Heart left ventricle (tissue), 16 donors: ENCODE data around the gene TBC1D25. TPM values are rescaled to one million over a fixed set of nuclear protein-coding genes. Genes with fewer than 3 reads are reported as not detected.

ENCODE experiments used
- ATAC-seq, 4 donors: fragments of 200-7000 bp; cut with Tn5 transposase; one replicate each; pipeline ENCODE4 v1.9.1; 2020 to 2022; ENCODE audit warnings: moderate library complexity in 4 of 4, mild to moderate bottlenecking in 3 of 4, moderate number of reproducible peaks in 1 of 4
- DNase-seq, 5 donors: peaks; one replicate each; pipeline ENCODE4 v3.0.0-alpha.2; 2020
- H3K27ac ChIP-seq, 12 donors: fragments of 200-600 bp; sonication (generic) in 4 of 12; one replicate each; pipeline versions ENCODE4 v1.5.0 to v1.8.0; 2016 to 2022; ENCODE audit warnings: mild to moderate bottlenecking in 2 of 12
- H3K27me3 ChIP-seq, 9 donors: fragments of 200-600 bp; sonication (generic) in 2 of 9; one replicate each; pipeline versions ENCODE4 v1.5.1 to v1.8.0; 2016 to 2022; ENCODE audit warnings: mild to moderate bottlenecking in 3 of 9
- H3K36me3 ChIP-seq, 9 donors: fragments of 200-600 bp; sonication (generic) in 2 of 9; one replicate each; pipeline versions ENCODE4 v1.5.0 to v1.8.0; 2018 to 2022; ENCODE audit warnings: mild to moderate bottlenecking in 2 of 9
- H3K4me1 ChIP-seq, 12 donors: fragments of 200-600 bp; sonication (generic) in 4 of 12; one replicate each; pipeline versions ENCODE4 v1.5.0 to v1.8.0; 2016 to 2022; ENCODE audit warnings: mild to moderate bottlenecking in 3 of 12
- H3K4me3 ChIP-seq, 12 donors: fragments of 200-600 bp; sonication (generic) in 4 of 12; one replicate each; pipeline versions ENCODE4 v1.5.0 to v1.8.0; 2017 to 2022; ENCODE audit warnings: mild to moderate bottlenecking in 9 of 12, moderate library complexity in 4 of 12
- H3K9me3 ChIP-seq, 12 donors: fragments of 200-600 bp; sonication (generic) in 4 of 12; one replicate each; pipeline versions ENCODE4 v1.5.0 to v1.8.0; 2016 to 2022; ENCODE audit warnings: mild to moderate bottlenecking in 1 of 12
- CTCF ChIP-seq, 12 donors: fragments of 200-600 bp; sonication (generic) in 4 of 12; IDR thresholded peaks; one replicate each; pipeline versions ENCODE4 v1.5.0 to v1.8.0; 2018 to 2022; ENCODE audit warnings: antibody characterized with exemption in 12 of 12, mild to moderate bottlenecking in 5 of 12
- POLR2A ChIP-seq, 2 donors: fragments of 450-650 bp; IDR thresholded peaks; one replicate each; pipeline ENCODE4 v1.6.1; 2017; ENCODE audit warnings: antibody characterized with exemption in 2 of 2, mild to moderate bottlenecking in 2 of 2, moderate library complexity in 2 of 2
- WGBS, 4 donors: extraction: QIAGEN DNeasy Blood & Tissue Kit in 2 of 4; methylation state at CpG; one replicate each; pipeline versions ENCODE4 v1.1.5 to v1.1.7; 2013 to 2018; 5-methylcytosine and 5-hydroxymethylcytosine counted together
- intact Hi-C, 10 donors: fragments of 100-400 bp; cut with DNase I; formaldehyde crosslinking; loops; one replicate each; pipeline versions ENCODE4 v1.11.1 to v1.14.2; 2022
- polyA plus RNA-seq, 2 donors: library from polyadenylated mRNA; stranded (reverse); fragments of 200-250 nt; gene quantifications; one replicate each; pipeline ENCODE4 v1.2.3, GENCODE V29; 2013
- total RNA-seq, 9 donors: library from RNA; depleted of rRNA in 2 of 9; stranded (reverse); fragments of >200 nt in 2 of 9; fragmentation: NEBNext Ultra II Directional in 3 of 9; extraction: Animal tissue kit (Norgen Biotek cat#: 25700) in 3 of 9; gene quantifications; one replicate each; pipeline versions ENCODE4 v1.1.0 to v1.2.4, GENCODE V29; 2016 to 2023
- donor health status: ischemic (EF 13 %, LVEDD 7.1; RV severe dilation, severe dysfunction).
- donor health status: healthy with polysubstance abuse.
- donor health status: DM: no; HTN: yes; CAD: no.
- donor health status: DM: no; HTN: no; CAD: no.
- donor health status: ischemic (EF 25% LVEDD 6.9; RV normal size, moderate dysfunction).
- donor health status: ischemic (EF 25% LVEDD 5.7; RV mildly dilated, moderate dysfunction).
- donor health status: healthy.
- donor health status: DM: yes; HTN: yes; CAD: no.
- donor health status: ischemic (EF 35%, LVEDD 5.7; RV mildly dilated, moderate dysfunction).
- donor health status: nonischemic (EF 11% LVEDD 7.7; RV severe dilation, severe dysfunction).
- donor health status: DM: yes; HTN: yes; CAD: no.
- donor health status: PGD.
- donor health status: ischemic (EF 29% LVEDD 5.4; RV normal size, mild dysfunction).
- donor health status: nonischemic (EF 23%, LVEDD 6.1; RV moderate dilation, normal function).

Gene TBC1D25
- total and polyA plus RNA-seq, 11 donors = 5.2 to 23.7 (median 16.8) TPM

- 79 to 100% (median 92%) methylated on average over 1 of the region's 1 CpG for whole genome bisulfite sequencing, 4 donors
Observed at GRCh38 chrX:48580662-48581061, 41.1 kb downstream of the TBC1D25 start.

GRCh38 chrX:48584698-48585097, 45.2 kb downstream of the TBC1D25 start:
- H3K4me3 ChIP-seq = no peak overlapping the region
- intact Hi-C loops = no loop called here
- no peak for ATAC-seq
- no peak for DNase-seq
- peaks cover 0 to 2% (median 0%) of the 10 kb centered on the region in 12 donors for H3K4me1 ChIP-seq
- TF ChIP-seq CTCF (IDR thresholded peaks at IDR 0.05) (no peak), POLR2A (IDR thresholded peaks at IDR 0.05) (no peak)
- H3K9me3 ChIP-seq = no peaks in the 10 kb centered on the region
- no peak overlapping the region for H3K27ac ChIP-seq
- 43 to 65% (median 51%) methylated on average over 2 of the region's 2 CpGs for WGBS, 4 donors
- H3K27me3 ChIP-seq = no peaks in the 10 kb centered on the region
- peaks cover 0 to 2% (median 0%) of the 10 kb centered on the region in 9 donors for H3K36me3 ChIP-seq

More at GRCh38 chrX:48580662-48581061, 41.1 kb downstream of the TBC1D25 start:
- intact Hi-C loops = no loop called here
- Histone ChIP-seq H3K4me3 (no peak overlapping the region), H3K27ac (no peak overlapping the region), H3K4me1 (peaks cover 0 to 12% (median 8%) of the 10 kb centered on the region in 12 donors), H3K9me3 (no peaks in the 10 kb centered on the region), H3K27me3 (no peaks in the 10 kb centered on the region), H3K36me3 (peaks cover 0 to 40% (median 32%) of the 10 kb centered on the region in 9 donors)
- DNase-seq (no peak), ATAC-seq (no peak)
- no peak for TF ChIP-seq POLR2A (IDR thresholded peaks at IDR 0.05)
- TF ChIP-seq CTCF (IDR thresholded peaks at IDR 0.05) = no peak

- Histone ChIP-seq H3K4me1 (peaks cover 0 to 23% (median 0%) of the 10 kb centered on the region in 12 donors), H3K9me3 (no peaks in the 10 kb centered on the region), H3K27me3 (peaks cover 0 to 5% (median 0%) of the 10 kb centered on the region in 9 donors), H3K36me3 (no peaks in the 10 kb centered on the region), H3K27ac (peak overlapping the region; percentile 5 to 91 (median 72)), H3K4me3 (peak overlapping the region in 2 of 12 donors; percentile 6 to 24)
- TF ChIP-seq CTCF (IDR thresholded peaks at IDR 0.05) (no peak), POLR2A (IDR thresholded peaks at IDR 0.05) (peak in 1 of 2 donors; percentile 27)
- ATAC-seq = peak; percentile 26 to 61 (median 60)
- DNase-seq = peak in 1 of 5 donors; percentile 49
- intact Hi-C loops = loop anchor here in 1 of 10 donors (2.0 to 10.0 kb wide), 2 partner anchors 15 to 55 kb away; partner anchors contain the start of genes RBM3 and TBC1D25
- WGBS, 4 donors = 34 to 65% (median 45%) methylated on average over 13 of the region's 13 CpGs
Observed at GRCh38 chrX:48589482-48590162, 50.1 kb downstream of the TBC1D25 start.
